Hepatocyte (in vitro differentiated cells): ENCODE measurements around the gene COX20. TPM values are rescaled to one million over a fixed set of nuclear protein-coding genes. Genes with fewer than 3 reads are reported as not detected.

Experiments used
- DNase-seq: peaks from one replicate; pipeline ENCODE4 v3.0.0-alpha.2; 2016; ENCODE audit warnings: low spot score
- H2AFZ ChIP-seq: fragments of 200-600 bp; sonication (generic); 2 replicates; pipeline ENCODE4 v1.6.0; 2016; ENCODE audit warnings: antibody characterized with exemption, mild to moderate bottlenecking
- H3K27ac ChIP-seq: fragments of 200-600 bp; sonication (generic); 2 replicates; pipeline ENCODE4 v1.5.1; 2016; ENCODE audit warnings: mild to moderate bottlenecking
- H3K27me3 ChIP-seq: fragments of 200-600 bp; sonication (generic); 2 replicates; pipeline ENCODE4 v1.6.1; 2016
- H3K36me3 ChIP-seq: fragments of 200-600 bp; sonication (generic); replicated peaks from 2 replicates; pipeline ENCODE4 v1.5.1; 2016; ENCODE audit warnings: low read depth; ENCODE audit not compliant: insufficient read depth
- H3K4me1 ChIP-seq: fragments of 200-600 bp; sonication (generic); 2 replicates; pipeline ENCODE4 v1.5.1; 2016; ENCODE audit warnings: mild to moderate bottlenecking, moderate library complexity; ENCODE audit not compliant: insufficient read depth
- H3K4me2 ChIP-seq: fragments of 200-600 bp; sonication (generic); 2 replicates; pipeline ENCODE4 v1.6.0; 2016
- H3K4me3 ChIP-seq: fragments of 200-600 bp; sonication (generic); 2 replicates; pipeline ENCODE4 v1.5.1; 2016; ENCODE audit warnings: mild to moderate bottlenecking
- H3K79me2 ChIP-seq: fragments of 200-600 bp; sonication (generic); 2 replicates; pipeline ENCODE4 v1.6.0; 2017; ENCODE audit warnings: mild to moderate bottlenecking
- H3K9me2 ChIP-seq: fragments of 200-600 bp; sonication (generic); replicated peaks from 2 replicates; pipeline ENCODE4 v1.6.0; 2017; ENCODE audit warnings: mild to moderate bottlenecking; ENCODE audit not compliant: insufficient read depth
- H3K9me3 ChIP-seq: fragments of 200-600 bp; sonication (generic); 2 replicates; pipeline ENCODE4 v1.5.1; 2016; ENCODE audit warnings: low read depth, mild to moderate bottlenecking
- H4K20me1 ChIP-seq: fragments of 200-600 bp; sonication (generic); 2 replicates; pipeline ENCODE4 v1.6.0; 2016; ENCODE audit warnings: mild to moderate bottlenecking; ENCODE audit not compliant: insufficient read depth, poor library complexity, severe bottlenecking
- EZH2 ChIP-seq: fragments of 200-600 bp; sonication (generic); IDR thresholded peaks from 2 replicates; pipeline ENCODE4 v1.6.1; 2016; ENCODE audit warnings: antibody characterized with exemption, mild to moderate bottlenecking, borderline replicate concordance
- EZH2phosphoT487 ChIP-seq: fragments of 200-600 bp; sonication (generic); IDR thresholded peaks from one replicate; pipeline ENCODE4 v1.6.1; 2018; ENCODE audit warnings: antibody characterized with exemption, mild to moderate bottlenecking, low read depth, moderate library complexity; ENCODE audit not compliant: unreplicated experiment, severe bottlenecking
- WGBS: methylation state at CpG from one replicate; pipeline ENCODE4 v1.1.6; 2016; ENCODE audit warnings: low lambda C conversion rate; ENCODE audit errors: missing lambda C conversion rate; 5-methylcytosine and 5-hydroxymethylcytosine counted together
- polyA plus RNA-seq: library from polyadenylated mRNA; unstranded; fragments of >200 nt; fragmentation: Nextera tagmentation; extraction: Ambion mirVana; gene quantifications from 2 replicates; pipeline ENCODE4 v1.2.1, GENCODE V29; 2016
- total RNA-seq: library from RNA; depleted of rRNA; stranded (reverse); fragments of >200 nt; gene quantifications from 2 replicates; pipeline ENCODE4 v1.2.3, GENCODE V29; 2014
- TF ChIP-seq, protein P1 (sequence below): fragments of 200-600 bp; sonication (generic); IDR thresholded peaks from 2 replicates; pipeline ENCODE4 v1.5.1; 2016; ENCODE audit warnings: antibody characterized with exemption, mild to moderate bottlenecking; ENCODE audit not compliant: poor library complexity

The COX20 gene
- total and polyA plus RNA-seq, 2 experiments from 2014 or later = 32.0 to 61.9 TPM

DNA sequence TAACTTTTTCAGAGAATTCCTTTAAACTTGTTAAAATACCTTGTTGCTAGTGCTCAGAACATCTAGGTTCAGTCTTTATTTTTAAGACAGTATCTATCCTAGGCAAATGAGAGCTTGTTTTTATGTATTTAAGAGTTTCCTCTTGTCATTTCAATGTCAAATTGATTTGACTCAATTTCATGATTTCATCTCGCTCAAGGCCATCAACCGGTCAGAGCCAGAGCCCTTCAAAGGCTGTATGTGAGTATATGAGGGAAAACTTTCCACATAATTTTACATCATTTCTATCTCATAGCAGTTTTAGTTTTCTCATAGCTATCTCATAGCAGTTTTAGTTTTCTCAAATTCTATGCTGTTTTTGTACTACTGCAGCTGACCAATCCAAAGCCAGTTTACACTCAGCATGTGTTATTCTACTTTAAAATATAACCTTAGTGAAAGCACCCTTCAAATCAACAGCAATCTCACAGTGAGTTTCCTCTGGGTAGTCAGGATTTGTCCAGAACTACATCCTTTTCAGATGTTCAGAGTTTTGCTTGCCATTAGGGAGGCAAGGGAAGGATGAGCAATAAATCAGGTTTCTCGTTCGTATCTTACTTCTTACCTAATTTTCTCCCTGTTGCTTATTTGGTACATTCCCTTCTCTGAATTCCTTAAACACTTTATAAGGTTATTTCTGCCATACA lies 16.2 kb downstream of the COX20 start:
- Histone ChIP-seq H3K27ac (no peak overlapping the region), H3K36me3 (no peaks in the 10 kb centered on the region)

DNA sequence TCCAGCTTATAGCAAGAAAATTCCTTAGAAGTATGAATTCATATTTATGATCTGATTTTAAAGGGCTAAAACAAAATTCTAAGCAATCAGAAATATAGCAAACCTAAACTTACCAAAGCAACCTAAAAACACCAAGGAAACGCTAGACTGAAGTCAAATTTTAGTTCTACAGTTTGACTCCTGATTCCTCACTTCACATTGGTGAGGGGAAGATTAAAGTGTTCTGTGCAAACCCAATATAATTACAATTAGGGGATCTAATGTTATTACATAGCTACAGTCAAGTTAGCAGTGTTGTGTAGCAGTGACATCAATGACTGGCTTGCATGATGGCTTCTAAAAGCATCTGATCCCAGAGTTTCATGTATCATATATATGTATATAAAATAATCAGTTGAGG lies 17.2 kb downstream of the COX20 start:
- peaks cover 17% of the 10 kb centered on the region for H3K4me1 ChIP-seq

More for the DNA sequence above, 16.2 kb downstream of the COX20 start:
- 97% methylated on average over 4 of the region's 4 CpGs for WGBS
- peaks cover 84% of the 10 kb centered on the region for H3K79me2 ChIP-seq
- H4K20me1 ChIP-seq = peaks cover 31% of the 10 kb centered on the region
- peaks cover 17% of the 10 kb centered on the region for H3K4me1 ChIP-seq
- H3K4me2 ChIP-seq = no peak overlapping the region
- no peaks in the 10 kb centered on the region for H3K27me3 ChIP-seq
- TF ChIP-seq EZH2phosphoT487 (no peak), EZH2 (no peak)
- TF ChIP-seq, protein P1, sequence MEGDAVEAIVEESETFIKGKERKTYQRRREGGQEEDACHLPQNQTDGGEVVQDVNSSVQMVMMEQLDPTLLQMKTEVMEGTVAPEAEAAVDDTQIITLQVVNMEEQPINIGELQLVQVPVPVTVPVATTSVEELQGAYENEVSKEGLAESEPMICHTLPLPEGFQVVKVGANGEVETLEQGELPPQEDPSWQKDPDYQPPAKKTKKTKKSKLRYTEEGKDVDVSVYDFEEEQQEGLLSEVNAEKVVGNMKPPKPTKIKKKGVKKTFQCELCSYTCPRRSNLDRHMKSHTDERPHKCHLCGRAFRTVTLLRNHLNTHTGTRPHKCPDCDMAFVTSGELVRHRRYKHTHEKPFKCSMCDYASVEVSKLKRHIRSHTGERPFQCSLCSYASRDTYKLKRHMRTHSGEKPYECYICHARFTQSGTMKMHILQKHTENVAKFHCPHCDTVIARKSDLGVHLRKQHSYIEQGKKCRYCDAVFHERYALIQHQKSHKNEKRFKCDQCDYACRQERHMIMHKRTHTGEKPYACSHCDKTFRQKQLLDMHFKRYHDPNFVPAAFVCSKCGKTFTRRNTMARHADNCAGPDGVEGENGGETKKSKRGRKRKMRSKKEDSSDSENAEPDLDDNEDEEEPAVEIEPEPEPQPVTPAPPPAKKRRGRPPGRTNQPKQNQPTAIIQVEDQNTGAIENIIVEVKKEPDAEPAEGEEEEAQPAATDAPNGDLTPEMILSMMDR = no peak
- no peak overlapping the region for H3K4me3 ChIP-seq
- H3K9me3 ChIP-seq = no peaks in the 10 kb centered on the region
- no peak overlapping the region for H2AFZ ChIP-seq
- no peaks in the 10 kb centered on the region for H3K9me2 ChIP-seq
- no peak for DNase-seq

DNA sequence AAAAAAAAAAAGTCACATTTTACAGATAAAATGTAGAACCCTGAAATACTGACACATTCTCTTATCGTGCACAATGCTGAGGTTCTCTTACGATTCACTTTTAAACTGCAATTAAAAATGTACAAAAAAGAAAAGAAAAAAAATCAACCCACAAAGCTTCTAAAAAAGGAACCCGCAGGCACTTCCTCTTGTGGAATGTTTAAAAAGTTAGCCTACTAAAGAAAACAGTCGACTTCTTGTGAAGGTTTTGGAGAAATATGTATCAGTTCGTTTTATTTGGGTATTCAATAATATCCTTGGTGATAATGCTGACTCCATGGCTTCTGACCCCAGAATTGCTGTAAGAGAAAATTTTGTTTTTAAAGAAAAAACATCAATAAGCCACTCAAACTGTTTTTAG lies 18.7 kb downstream of the COX20 start:
- WGBS = 94% methylated on average over 5 of the region's 5 CpGs
- Histone ChIP-seq H4K20me1 (peaks cover 56% of the 10 kb centered on the region), H3K4me1 (peaks cover 19% of the 10 kb centered on the region)

More for the DNA sequence above, 17.2 kb downstream of the COX20 start:
- Histone ChIP-seq H3K9me2 (no peaks in the 10 kb centered on the region), H3K27me3 (no peaks in the 10 kb centered on the region), H3K4me3 (no peak overlapping the region), H3K36me3 (no peaks in the 10 kb centered on the region), H3K9me3 (no peaks in the 10 kb centered on the region), H3K27ac (no peak overlapping the region), H3K4me2 (no peak overlapping the region), H2AFZ (no peak overlapping the region), H4K20me1 (peaks cover 41% of the 10 kb centered on the region), H3K79me2 (peaks cover 88% of the 10 kb centered on the region)
- TF ChIP-seq EZH2 = no peak
- WGBS = 97% methylated on average over 1 of the region's 1 CpG
- no peak for DNase-seq

More for the DNA sequence above, 18.7 kb downstream of the COX20 start:
- no peak for DNase-seq
- no peak overlapping the region for H3K4me2 ChIP-seq
- no peaks in the 10 kb centered on the region for H3K27me3 ChIP-seq
- no peak overlapping the region for H3K4me3 ChIP-seq
- H3K9me3 ChIP-seq = no peaks in the 10 kb centered on the region
- H3K36me3 ChIP-seq = peaks cover 12% of the 10 kb centered on the region
- H2AFZ ChIP-seq = no peak overlapping the region
- TF ChIP-seq, protein P1 = no peak
- TF ChIP-seq EZH2phosphoT487 = no peak
- TF ChIP-seq EZH2 = no peak
- H3K79me2 ChIP-seq = peaks cover 93% of the 10 kb centered on the region
- H3K9me2 ChIP-seq = no peaks in the 10 kb centered on the region
- H3K27ac ChIP-seq = no peak overlapping the region
